Measurements from ENCODE around the gene SLC8A3. TPM values are rescaled to one million over a fixed set of nuclear protein-coding genes. Genes with fewer than 3 reads are reported as not detected.

Gene SLC8A3
- total RNA-seq, 3 donors from 2014 or later (not counting 1 experiment from before 2014, with no cell fraction given): 0.30 to 0.56 (median 0.32) TPM

- ATAC-seq: no peak
- H3K27me3 ChIP-seq (ENCODE audit: control insufficient read depth, insufficient read depth, low read length): no peaks in the 10 kb centered on the region
- Mint-ChIP-seq H3K27ac (no peak overlapping the region), H3K9me3 (no peaks in the 10 kb centered on the region), H3K4me1 (no peaks in the 10 kb centered on the region), H3K27me3 (ENCODE audit: low read depth in 2 of 2) (peaks cover 15 to 35% of the 10 kb centered on the region in 2 donors), H3K36me3 (no peaks in the 10 kb centered on the region), H3K4me3 (no peak overlapping the region)
- H3K9me3 ChIP-seq (ENCODE audit: control insufficient read depth, insufficient read depth, low read length): no peaks in the 10 kb centered on the region
- TF ChIP-seq, protein P1, sequence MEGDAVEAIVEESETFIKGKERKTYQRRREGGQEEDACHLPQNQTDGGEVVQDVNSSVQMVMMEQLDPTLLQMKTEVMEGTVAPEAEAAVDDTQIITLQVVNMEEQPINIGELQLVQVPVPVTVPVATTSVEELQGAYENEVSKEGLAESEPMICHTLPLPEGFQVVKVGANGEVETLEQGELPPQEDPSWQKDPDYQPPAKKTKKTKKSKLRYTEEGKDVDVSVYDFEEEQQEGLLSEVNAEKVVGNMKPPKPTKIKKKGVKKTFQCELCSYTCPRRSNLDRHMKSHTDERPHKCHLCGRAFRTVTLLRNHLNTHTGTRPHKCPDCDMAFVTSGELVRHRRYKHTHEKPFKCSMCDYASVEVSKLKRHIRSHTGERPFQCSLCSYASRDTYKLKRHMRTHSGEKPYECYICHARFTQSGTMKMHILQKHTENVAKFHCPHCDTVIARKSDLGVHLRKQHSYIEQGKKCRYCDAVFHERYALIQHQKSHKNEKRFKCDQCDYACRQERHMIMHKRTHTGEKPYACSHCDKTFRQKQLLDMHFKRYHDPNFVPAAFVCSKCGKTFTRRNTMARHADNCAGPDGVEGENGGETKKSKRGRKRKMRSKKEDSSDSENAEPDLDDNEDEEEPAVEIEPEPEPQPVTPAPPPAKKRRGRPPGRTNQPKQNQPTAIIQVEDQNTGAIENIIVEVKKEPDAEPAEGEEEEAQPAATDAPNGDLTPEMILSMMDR (IDR thresholded peaks at IDR 0.05): no peak
- H3K36me3 ChIP-seq (ENCODE audit: control insufficient read depth, insufficient read depth, low read length): no peaks in the 10 kb centered on the region
- WGBS (ENCODE audit: insufficient coverage): 28% methylated on average over 2 of the region's 2 CpGs
- no peak for DNase-seq
- H3K4me3 ChIP-seq (ENCODE audit: low read length): no peak overlapping the region
- intact Hi-C loops (cut with micrococcal nuclease): no loop called here
- H3K4me1 ChIP-seq (ENCODE audit: control insufficient read depth, insufficient read depth, low read length): no peaks in the 10 kb centered on the region
- H3K27ac ChIP-seq (ENCODE audit: low read length): no peak overlapping the region
These were observed 106.4 kb downstream of the SLC8A3 start for GRCh38 chr14:70082394-70082793.

DNA sequence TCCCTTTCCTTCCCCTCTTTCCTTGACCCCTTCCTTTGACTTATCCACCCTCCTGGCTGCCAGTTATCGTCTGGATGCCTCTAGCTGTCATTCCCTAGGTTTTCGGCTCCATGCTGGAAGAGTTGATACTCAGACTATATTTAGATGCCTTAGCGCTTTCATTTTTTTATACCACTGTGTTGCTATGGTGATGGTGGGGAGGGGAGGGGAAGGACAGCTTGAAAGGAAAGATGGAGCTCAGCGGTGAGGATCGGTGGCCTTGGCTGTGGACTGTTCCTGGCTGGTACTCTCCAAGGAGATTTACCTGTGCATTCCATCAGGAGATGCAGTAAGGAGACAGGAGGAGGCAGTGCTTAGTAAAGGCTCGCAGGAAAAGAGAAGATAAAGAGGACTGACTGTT is 108.7 kb downstream of the SLC8A3 start:
- Histone ChIP-seq H3K9me3 (ENCODE audit: control insufficient read depth, insufficient read depth, low read length) (no peaks in the 10 kb centered on the region), H3K36me3 (ENCODE audit: control insufficient read depth, insufficient read depth, low read length) (no peaks in the 10 kb centered on the region), H3K27me3 (ENCODE audit: control insufficient read depth, insufficient read depth, low read length) (no peaks in the 10 kb centered on the region), H3K4me3 (ENCODE audit: low read length) (no peak overlapping the region), H3K27ac (ENCODE audit: low read length) (no peak overlapping the region), H3K4me1 (ENCODE audit: control insufficient read depth, insufficient read depth, low read length) (no peaks in the 10 kb centered on the region)
- no peaks in the 10 kb centered on the region for H3K4me1 Mint-ChIP-seq
- no peak overlapping the region for H3K4me3 Mint-ChIP-seq
- ATAC-seq (no peak), DNase-seq (no peak)
- TF ChIP-seq, protein P1 (IDR thresholded peaks at IDR 0.05): no peak
- H3K9me3 Mint-ChIP-seq: no peaks in the 10 kb centered on the region
- no peak overlapping the region for H3K27ac Mint-ChIP-seq
- H3K36me3 Mint-ChIP-seq: no peaks in the 10 kb centered on the region
- WGBS (ENCODE audit: insufficient coverage): 87% methylated on average over 6 of the region's 6 CpGs
- peaks cover 18 to 49% of the 10 kb centered on the region in 2 donors for H3K27me3 Mint-ChIP-seq (ENCODE audit: low read depth in 2 of 2)
- intact Hi-C loops (cut with micrococcal nuclease): no loop called here

- H3K27ac Mint-ChIP-seq: no peak overlapping the region
- intact Hi-C loops (cut with micrococcal nuclease): no loop called here
- no peak overlapping the region for H3K27ac ChIP-seq (ENCODE audit: low read length)
- TF ChIP-seq, protein P1 (IDR thresholded peaks at IDR 0.05): no peak
- peaks cover 12 to 33% of the 10 kb centered on the region in 2 donors for H3K27me3 Mint-ChIP-seq (ENCODE audit: low read depth in 2 of 2)
- DNase-seq (no peak), ATAC-seq (no peak)
- H3K36me3 ChIP-seq (ENCODE audit: control insufficient read depth, insufficient read depth, low read length): no peaks in the 10 kb centered on the region
- no peaks in the 10 kb centered on the region for H3K36me3 Mint-ChIP-seq
- no peaks in the 10 kb centered on the region for H3K4me1 Mint-ChIP-seq
- H3K4me3 ChIP-seq (ENCODE audit: low read length): no peak overlapping the region
- no peak overlapping the region for H3K4me3 Mint-ChIP-seq
- H3K9me3 ChIP-seq (ENCODE audit: control insufficient read depth, insufficient read depth, low read length): no peaks in the 10 kb centered on the region
- H3K4me1 ChIP-seq (ENCODE audit: control insufficient read depth, insufficient read depth, low read length): no peaks in the 10 kb centered on the region
- H3K9me3 Mint-ChIP-seq: no peaks in the 10 kb centered on the region
- H3K27me3 ChIP-seq (ENCODE audit: control insufficient read depth, insufficient read depth, low read length): no peaks in the 10 kb centered on the region
These were observed 110.4 kb downstream of the SLC8A3 start for GRCh38 chr14:70078329-70078728.

GRCh38 chr14:70077720-70078119 is 111.0 kb downstream of the SLC8A3 start:
- WGBS (ENCODE audit: insufficient coverage): 82% methylated on average over 2 of the region's 2 CpGs
- no peak overlapping the region for H3K4me3 ChIP-seq (ENCODE audit: low read length)
- H3K27ac ChIP-seq (ENCODE audit: low read length): no peak overlapping the region
- TF ChIP-seq, protein P1 (IDR thresholded peaks at IDR 0.05): no peak
- no peak overlapping the region for H3K27ac Mint-ChIP-seq
- H3K36me3 Mint-ChIP-seq: no peaks in the 10 kb centered on the region
- ATAC-seq (no peak), DNase-seq (no peak)
- intact Hi-C loops (cut with micrococcal nuclease): no loop called here
- H3K9me3 ChIP-seq (ENCODE audit: control insufficient read depth, insufficient read depth, low read length): no peaks in the 10 kb centered on the region
- H3K9me3 Mint-ChIP-seq: no peaks in the 10 kb centered on the region
- H3K27me3 ChIP-seq (ENCODE audit: control insufficient read depth, insufficient read depth, low read length): no peaks in the 10 kb centered on the region
- no peaks in the 10 kb centered on the region for H3K4me1 Mint-ChIP-seq
- no peaks in the 10 kb centered on the region for H3K4me1 ChIP-seq (ENCODE audit: control insufficient read depth, insufficient read depth, low read length)
- peaks cover 15 to 27% of the 10 kb centered on the region in 2 donors for H3K27me3 Mint-ChIP-seq (ENCODE audit: low read depth in 2 of 2)
- H3K4me3 Mint-ChIP-seq: no peak overlapping the region
- H3K36me3 ChIP-seq (ENCODE audit: control insufficient read depth, insufficient read depth, low read length): no peaks in the 10 kb centered on the region

All from natural killer cell (primary cell).